ENCODE data around the gene TBC1D10B. TPM values are rescaled to one million over a fixed set of nuclear protein-coding genes. Genes with fewer than 3 reads are reported as not detected.
A peak's percentile ranks its signal among the peaks of the same experiment; 100 is the strongest.

Gene TBC1D10B
- total and polyA plus RNA-seq, 8 donors, result 29.5 to 43.7 (median 34.4) TPM

GRCh38 chr16:30409125-30410060, 39.1 kb upstream of the TBC1D10B start:
- peak; percentile 80 for ATAC-seq
- no peak overlapping the region for H3K4me3 ChIP-seq
- H3K27ac ChIP-seq, result peak overlapping the region in 1 of 2 donors; percentile 26
- peak; percentile 80 to 96 (median 90) for DNase-seq
- H3K27me3 ChIP-seq, result no peaks in the 10 kb centered on the region
- TF ChIP-seq CTCF (IDR thresholded peaks at IDR 0.05), result peak; percentile 96 to 97
- H3K36me3 ChIP-seq, result peaks cover 0 to 17% of the 10 kb centered on the region in 2 donors
- intact Hi-C loops (cut with DNase I), result no loop called here
- peaks cover 15 to 31% of the 10 kb centered on the region in 2 donors for H3K4me1 ChIP-seq
- no peaks in the 10 kb centered on the region for H3K9me3 ChIP-seq

- DNase-seq, result peak in 1 of 4 donors; percentile 21
- Histone ChIP-seq H3K4me1 (peaks cover 15 to 31% of the 10 kb centered on the region in 2 donors), H3K4me3 (peak overlapping the region; percentile 60 to 95), H3K27me3 (no peaks in the 10 kb centered on the region), H3K27ac (peak overlapping the region; percentile 76 to 80), H3K36me3 (peaks cover 0 to 7% of the 10 kb centered on the region in 2 donors), H3K9me3 (no peaks in the 10 kb centered on the region)
- intact Hi-C loops (cut with DNase I), result no loop called here
- ATAC-seq, result peak; percentile 12
- TF ChIP-seq CTCF (IDR thresholded peaks at IDR 0.05), result no peak
Measured at GRCh38 chr16:30407804-30408534, 37.7 kb upstream of the TBC1D10B start.

- intact Hi-C loops (cut with DNase I), result no loop called here
- Histone ChIP-seq H3K36me3 (peaks cover 0 to under 1% of the 10 kb centered on the region in 2 donors), H3K27ac (peak within 1 kb of the TSS; percentile 76 to 80), H3K4me1 (peaks cover 15 to 31% of the 10 kb centered on the region in 2 donors), H3K9me3 (no peaks in the 10 kb centered on the region), H3K4me3 (peak within 1 kb of the TSS; percentile 60 to 95), H3K27me3 (no peaks in the 10 kb centered on the region)
- DNase-seq, result peak; percentile 91 to 97 (median 92)
- no peak for TF ChIP-seq CTCF (IDR thresholded peaks at IDR 0.05)
- peak; percentile 98 for ATAC-seq
Measured at GRCh38 chr16:30407102-30407803, 37.0 kb upstream of the TBC1D10B start, which contains the start of gene ZNF771. Gene ZNF771 (plus strand): TSS chr16:30407606. CDS start chr16:30408054, 448 bp downstream.

GRCh38 chr16:30406795-30407101, 36.5 kb upstream of the TBC1D10B start:
- TF ChIP-seq CTCF (IDR thresholded peaks at IDR 0.05), result no peak
- DNase-seq (no peak), ATAC-seq (no peak)
- intact Hi-C loops (cut with DNase I), result no loop called here
- peak overlapping the region; percentile 60 to 95 for H3K4me3 ChIP-seq
- H3K4me1 ChIP-seq, result peaks cover 15 to 31% of the 10 kb centered on the region in 2 donors
- no peaks in the 10 kb centered on the region for H3K36me3 ChIP-seq
- H3K9me3 ChIP-seq, result no peaks in the 10 kb centered on the region
- H3K27ac ChIP-seq, result peak overlapping the region; percentile 76 to 80
- H3K27me3 ChIP-seq, result no peaks in the 10 kb centered on the region
